Type B pancreatic cell (in vitro differentiated cells): Measurements from ENCODE around the gene ACOX2. TPM values are rescaled to one million over a fixed set of nuclear protein-coding genes. Genes with fewer than 3 reads are reported as not detected.
A peak's percentile ranks its signal among the peaks of the same experiment; 100 is the strongest.

Experiments
- DNase-seq: peaks from one replicate; pipeline ENCODE4 v3.0.0; 2021; ENCODE audit warnings: mixed read lengths; ENCODE audit not compliant: unreplicated experiment; ENCODE audit errors: extremely low spot score
- H3K27ac Mint-ChIP-seq: 2 replicates; pipeline ENCODE4 v1.8.0; 2021; ENCODE audit warnings: mild to moderate bottlenecking, mixed read lengths
- H3K27me3 Mint-ChIP-seq: 2 replicates; pipeline ENCODE4 v1.8.0; 2021; ENCODE audit warnings: mixed read lengths
- H3K36me3 Mint-ChIP-seq: 2 replicates; pipeline ENCODE4 v1.8.0; 2021; ENCODE audit warnings: mixed read lengths
- H3K4me1 Mint-ChIP-seq: one replicate; pipeline ENCODE4 v1.8.0; 2021; ENCODE audit warnings: mixed read lengths; ENCODE audit not compliant: unreplicated experiment
- H3K4me3 Mint-ChIP-seq: 2 replicates; pipeline ENCODE4 v1.8.0; 2021; ENCODE audit warnings: mild to moderate bottlenecking, mixed read lengths
- H3K9me3 Mint-ChIP-seq: 2 replicates; pipeline ENCODE4 v1.8.0; 2021; ENCODE audit warnings: mixed read lengths
- total RNA-seq: library from RNA; stranded (reverse); gene quantifications from 2 replicates; pipeline ENCODE4 v1.2.1, GENCODE V29; 2021; ENCODE audit warnings: low replicate concordance
- TF ChIP-seq, protein P1 (sequence below): fragments of 200-600 bp; sonication (generic); conservative IDR thresholded peaks from 2 replicates; pipeline ENCODE4 v1.5.0; 2021; ENCODE audit warnings: antibody characterized with exemption, mild to moderate bottlenecking

Gene ACOX2
- total RNA-seq, 1 donor from 2014 or later, result 5.6 TPM

DNA sequence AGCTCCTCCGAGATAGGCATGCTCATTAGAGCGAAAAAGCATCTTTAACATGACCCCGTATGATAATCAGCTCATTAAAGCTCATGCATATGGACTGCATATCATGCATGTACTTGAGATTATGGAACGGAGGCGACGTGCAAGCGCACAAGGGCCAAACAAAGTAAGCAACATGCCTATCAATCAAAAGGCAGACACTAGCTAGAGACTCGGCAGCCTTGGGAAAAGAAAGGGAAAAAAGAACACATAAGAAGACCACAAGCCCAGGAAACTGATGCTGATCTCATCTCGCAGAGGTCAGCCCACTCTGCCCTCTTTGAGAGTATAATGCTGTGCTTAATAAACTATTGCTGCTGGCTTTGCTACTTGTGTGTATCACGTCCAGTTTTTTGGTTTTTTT is 2.6 kb upstream of the ACOX2 start:
- H3K4me3 Mint-ChIP-seq, result no peak overlapping the region
- no peaks in the 10 kb centered on the region for H3K9me3 Mint-ChIP-seq
- H3K36me3 Mint-ChIP-seq, result no peaks in the 10 kb centered on the region
- peak; percentile 25 for DNase-seq
- peaks cover 3% of the 10 kb centered on the region for H3K27me3 Mint-ChIP-seq
- peaks cover 20% of the 10 kb centered on the region for H3K4me1 Mint-ChIP-seq
- no peak overlapping the region for H3K27ac Mint-ChIP-seq
- TF ChIP-seq, protein P1, sequence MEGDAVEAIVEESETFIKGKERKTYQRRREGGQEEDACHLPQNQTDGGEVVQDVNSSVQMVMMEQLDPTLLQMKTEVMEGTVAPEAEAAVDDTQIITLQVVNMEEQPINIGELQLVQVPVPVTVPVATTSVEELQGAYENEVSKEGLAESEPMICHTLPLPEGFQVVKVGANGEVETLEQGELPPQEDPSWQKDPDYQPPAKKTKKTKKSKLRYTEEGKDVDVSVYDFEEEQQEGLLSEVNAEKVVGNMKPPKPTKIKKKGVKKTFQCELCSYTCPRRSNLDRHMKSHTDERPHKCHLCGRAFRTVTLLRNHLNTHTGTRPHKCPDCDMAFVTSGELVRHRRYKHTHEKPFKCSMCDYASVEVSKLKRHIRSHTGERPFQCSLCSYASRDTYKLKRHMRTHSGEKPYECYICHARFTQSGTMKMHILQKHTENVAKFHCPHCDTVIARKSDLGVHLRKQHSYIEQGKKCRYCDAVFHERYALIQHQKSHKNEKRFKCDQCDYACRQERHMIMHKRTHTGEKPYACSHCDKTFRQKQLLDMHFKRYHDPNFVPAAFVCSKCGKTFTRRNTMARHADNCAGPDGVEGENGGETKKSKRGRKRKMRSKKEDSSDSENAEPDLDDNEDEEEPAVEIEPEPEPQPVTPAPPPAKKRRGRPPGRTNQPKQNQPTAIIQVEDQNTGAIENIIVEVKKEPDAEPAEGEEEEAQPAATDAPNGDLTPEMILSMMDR, result no peak

DNA sequence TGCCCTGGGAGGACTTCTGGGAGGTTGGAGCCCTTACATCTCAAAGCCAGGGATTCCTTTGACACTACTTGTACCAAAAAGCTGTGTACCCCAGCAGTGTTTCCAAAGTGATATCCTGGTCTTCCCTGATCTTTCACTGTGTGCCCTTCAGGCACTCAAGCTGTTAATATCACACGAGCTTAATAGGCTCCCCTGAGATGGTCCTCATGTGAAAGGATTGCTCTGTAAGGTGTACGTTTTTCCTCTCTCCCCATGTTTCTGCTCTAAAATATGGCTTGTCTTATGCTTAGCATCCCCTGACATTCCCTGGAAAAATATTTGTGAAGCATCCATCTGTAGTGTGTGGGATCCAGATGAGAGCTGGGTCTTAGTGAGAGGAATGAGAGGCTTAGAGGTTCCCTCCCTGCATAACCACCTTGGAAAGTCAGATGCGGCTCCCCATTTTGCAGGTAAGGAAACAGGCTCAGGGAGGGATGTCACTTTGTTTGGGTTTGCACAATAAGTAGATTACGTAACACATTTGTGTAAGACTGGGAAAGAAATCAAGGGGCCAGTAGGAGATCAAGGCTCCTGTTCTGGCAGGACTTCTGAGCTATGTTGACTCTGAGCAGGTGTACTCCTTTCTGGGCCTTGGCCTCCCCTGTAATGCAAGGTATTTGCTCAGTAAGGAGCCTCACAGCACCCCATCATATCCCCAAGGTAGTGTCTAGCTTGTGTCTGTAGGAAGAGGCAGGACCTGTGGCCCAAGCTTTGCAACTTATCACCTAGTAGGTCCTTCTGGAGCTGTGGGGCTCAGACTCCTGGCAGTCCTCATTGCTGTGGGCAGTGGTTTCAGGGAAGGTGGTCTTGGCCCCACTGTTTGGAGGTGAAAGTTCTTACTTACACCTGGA is 667 bp upstream of the ACOX2 start:
- peaks cover 24% of the 10 kb centered on the region for H3K4me1 Mint-ChIP-seq
- TF ChIP-seq, protein P1, result no peak
- H3K36me3 Mint-ChIP-seq, result no peaks in the 10 kb centered on the region
- no peaks in the 10 kb centered on the region for H3K27me3 Mint-ChIP-seq
- H3K9me3 Mint-ChIP-seq, result no peaks in the 10 kb centered on the region
- H3K4me3 Mint-ChIP-seq, result no peak overlapping the region
- peak overlapping the region; percentile 61 for H3K27ac Mint-ChIP-seq
- DNase-seq, result peak; percentile 25

DNA sequence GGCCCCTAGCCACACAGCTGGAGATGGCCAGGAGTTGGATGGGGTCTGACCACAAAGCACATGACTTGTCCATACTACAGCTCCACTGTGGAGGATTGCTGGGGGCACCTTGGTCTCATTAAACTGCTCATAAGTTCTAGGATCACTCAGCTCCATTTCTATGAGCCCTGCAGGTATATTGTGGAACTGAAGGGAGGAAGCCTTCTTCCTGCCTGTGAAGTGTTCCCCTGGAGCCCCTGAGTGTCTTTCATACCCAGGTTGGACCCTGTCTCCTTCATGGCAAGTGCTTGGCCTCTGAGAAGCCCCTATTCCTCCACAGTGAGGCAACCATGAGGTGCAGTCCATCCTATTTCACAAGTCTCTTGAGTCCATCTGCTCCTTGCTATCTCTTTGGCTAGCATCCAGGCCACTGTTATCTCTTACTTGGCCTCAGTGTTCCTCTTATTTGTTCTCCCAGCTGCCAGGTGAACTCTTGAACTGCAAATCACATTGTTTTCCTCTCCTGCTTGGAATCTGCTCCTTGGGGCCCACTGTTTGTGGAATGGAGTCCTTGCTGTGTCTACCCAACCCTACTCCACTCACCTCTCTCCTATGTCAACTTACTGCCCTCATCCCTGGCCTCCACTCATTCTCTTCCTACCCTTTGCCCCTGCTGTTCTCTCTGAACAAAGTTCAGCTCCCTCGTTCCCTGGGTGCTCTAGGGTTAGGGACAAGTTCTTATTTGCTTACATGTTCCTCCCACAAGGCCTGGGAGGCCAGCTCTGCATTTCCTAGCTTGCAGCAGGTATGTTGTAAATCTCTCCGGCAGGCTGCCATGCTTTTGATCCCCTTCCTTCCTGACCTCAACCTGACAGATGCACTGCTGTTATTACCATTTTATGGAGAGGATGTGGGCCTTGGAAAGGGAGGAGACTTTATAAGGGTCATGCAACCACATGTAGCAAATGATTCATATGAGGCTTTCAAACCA is 1.2 kb downstream of the ACOX2 start:
- peak; percentile 53 for DNase-seq
- Mint-ChIP-seq H3K36me3 (no peaks in the 10 kb centered on the region), H3K27me3 (no peaks in the 10 kb centered on the region), H3K27ac (peak overlapping the region; percentile 61), H3K9me3 (no peaks in the 10 kb centered on the region), H3K4me1 (peaks cover 27% of the 10 kb centered on the region), H3K4me3 (peak overlapping the region; percentile 20)
- TF ChIP-seq, protein P1, result no peak

DNA sequence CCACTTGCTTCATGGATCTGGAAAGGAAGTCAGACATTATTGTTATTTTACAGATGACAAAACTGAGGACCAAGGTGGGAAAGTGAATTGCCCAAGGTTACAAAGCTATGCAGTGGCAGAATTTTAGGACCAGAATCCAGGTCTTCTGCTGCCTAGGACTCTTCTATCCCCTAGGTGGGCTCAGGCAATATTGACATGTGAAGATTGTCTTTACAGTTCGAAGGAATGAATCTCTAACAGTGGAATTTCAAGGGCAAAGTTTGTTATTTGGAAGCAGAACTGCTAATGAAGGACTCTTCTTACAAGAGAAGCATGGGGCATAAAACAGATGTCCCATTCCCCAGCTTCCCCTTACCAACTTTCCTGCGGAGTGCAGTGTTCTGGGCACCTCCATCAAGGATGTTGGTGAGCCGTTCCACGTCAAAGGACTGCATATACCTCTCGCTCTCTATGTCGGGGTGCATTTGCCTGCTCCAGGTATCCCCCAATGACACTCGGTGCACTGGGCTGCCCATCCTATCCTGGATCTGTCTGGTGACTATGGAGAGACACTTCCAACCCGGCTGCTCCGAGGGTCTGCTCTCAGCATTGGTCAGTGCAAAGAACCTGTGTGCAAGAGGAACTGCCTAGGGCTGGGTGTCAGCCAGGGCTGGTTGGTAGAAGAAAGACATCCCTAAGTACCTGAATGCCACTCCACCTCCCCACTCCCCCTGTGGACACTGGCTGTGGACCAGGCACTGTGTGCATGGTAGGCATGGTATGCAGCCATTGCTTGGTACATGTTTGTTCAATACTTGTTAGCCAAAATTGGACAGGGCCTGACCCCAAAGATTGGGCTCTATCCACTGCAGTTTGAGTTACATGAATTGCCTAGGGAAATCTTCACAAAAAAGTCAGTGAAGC is 2.1 kb downstream of the ACOX2 start:
- H3K9me3 Mint-ChIP-seq, result no peaks in the 10 kb centered on the region
- peaks cover 27% of the 10 kb centered on the region for H3K4me1 Mint-ChIP-seq
- H3K4me3 Mint-ChIP-seq, result no peak overlapping the region
- no peaks in the 10 kb centered on the region for H3K36me3 Mint-ChIP-seq
- DNase-seq, result peak; percentile 48
- TF ChIP-seq, protein P1, result no peak
- no peaks in the 10 kb centered on the region for H3K27me3 Mint-ChIP-seq
- no peak overlapping the region for H3K27ac Mint-ChIP-seq

DNA sequence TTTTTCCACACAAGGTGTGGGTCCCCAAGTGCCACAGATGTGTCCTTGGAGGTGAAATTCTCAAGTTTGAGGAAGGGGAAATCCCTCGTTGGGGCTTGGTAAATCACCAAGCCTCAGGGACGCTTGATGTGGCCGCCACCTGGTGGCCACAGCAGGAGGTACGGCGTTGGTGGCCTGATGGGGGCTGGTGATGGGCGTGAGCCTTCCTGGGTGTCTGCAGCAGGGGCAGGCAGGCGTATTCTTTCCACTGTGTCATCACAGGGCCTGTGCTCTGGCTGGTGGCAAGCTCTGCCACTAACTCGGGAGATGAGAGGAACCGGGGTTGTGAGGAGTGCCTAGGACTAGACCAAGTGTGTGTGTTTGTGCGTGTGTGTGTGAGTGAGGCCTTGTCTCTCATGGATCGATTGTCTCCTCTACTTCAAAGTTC is 4.2 kb downstream of the ACOX2 start:
- no peak for DNase-seq
- no peaks in the 10 kb centered on the region for H3K9me3 Mint-ChIP-seq
- no peaks in the 10 kb centered on the region for H3K27me3 Mint-ChIP-seq
- TF ChIP-seq, protein P1, result peak; percentile 90
- H3K27ac Mint-ChIP-seq, result peak overlapping the region; percentile 19
- peaks cover 27% of the 10 kb centered on the region for H3K4me1 Mint-ChIP-seq
- H3K4me3 Mint-ChIP-seq, result no peak overlapping the region
- no peaks in the 10 kb centered on the region for H3K36me3 Mint-ChIP-seq
